ENCODE measurements around the gene UMPS. TPM values are rescaled to one million over a fixed set of nuclear protein-coding genes. Genes with fewer than 3 reads are reported as not detected.

UMPS gene
- total RNA-seq, 1 donor = 28.6 TPM

- TF ChIP-seq CTCF (IDR thresholded peaks at IDR 0.05; ENCODE audit: insufficient read depth, low read length) = no peak
- H3K4me3 ChIP-seq (ENCODE audit: low read depth, low read length) = no peak overlapping the region
- DNase-seq (ENCODE audit: low read depth) = no peak
Observed at GRCh38 chr3:124697302-124697701, 33.0 kb upstream of the UMPS start.

- DNase-seq (ENCODE audit: low read depth) = no peak
- no peak for TF ChIP-seq CTCF (IDR thresholded peaks at IDR 0.05; ENCODE audit: insufficient read depth, low read length)
- no peak overlapping the region for H3K4me3 ChIP-seq (ENCODE audit: low read depth, low read length)
Observed at GRCh38 chr3:124698030-124698770, 32.1 kb upstream of the UMPS start.

- H3K4me3 ChIP-seq (ENCODE audit: low read depth, low read length) = no peak overlapping the region
- no peak for DNase-seq (ENCODE audit: low read depth)
- TF ChIP-seq CTCF (IDR thresholded peaks at IDR 0.05; ENCODE audit: insufficient read depth, low read length) = no peak
Observed at GRCh38 chr3:124699051-124699450, 31.2 kb upstream of the UMPS start.

- no peak for DNase-seq (ENCODE audit: low read depth)
- no peak for TF ChIP-seq CTCF (IDR thresholded peaks at IDR 0.05; ENCODE audit: insufficient read depth, low read length)
- H3K4me3 ChIP-seq (ENCODE audit: low read depth, low read length) = no peak overlapping the region
Observed at GRCh38 chr3:124699686-124700396, 30.4 kb upstream of the UMPS start.

GRCh38 chr3:124700880-124701684, 29.2 kb upstream of the UMPS start:
- peak; percentile 12 for DNase-seq (ENCODE audit: low read depth)
- H3K4me3 ChIP-seq (ENCODE audit: low read depth, low read length) = no peak overlapping the region

More at GRCh38 chr3:124700880-124701684, 29.2 kb upstream of the UMPS start:
- TF ChIP-seq CTCF (IDR thresholded peaks at IDR 0.05; ENCODE audit: insufficient read depth, low read length) = no peak

All from fibroblast of the aortic adventitia (primary cell).